ENCODE measurements around the gene LSM12. TPM values are rescaled to one million over a fixed set of nuclear protein-coding genes. Genes with fewer than 3 reads are reported as not detected.

LSM12 gene
- polyA plus RNA-seq, 1 experiment, result 57.5 TPM

DNA sequence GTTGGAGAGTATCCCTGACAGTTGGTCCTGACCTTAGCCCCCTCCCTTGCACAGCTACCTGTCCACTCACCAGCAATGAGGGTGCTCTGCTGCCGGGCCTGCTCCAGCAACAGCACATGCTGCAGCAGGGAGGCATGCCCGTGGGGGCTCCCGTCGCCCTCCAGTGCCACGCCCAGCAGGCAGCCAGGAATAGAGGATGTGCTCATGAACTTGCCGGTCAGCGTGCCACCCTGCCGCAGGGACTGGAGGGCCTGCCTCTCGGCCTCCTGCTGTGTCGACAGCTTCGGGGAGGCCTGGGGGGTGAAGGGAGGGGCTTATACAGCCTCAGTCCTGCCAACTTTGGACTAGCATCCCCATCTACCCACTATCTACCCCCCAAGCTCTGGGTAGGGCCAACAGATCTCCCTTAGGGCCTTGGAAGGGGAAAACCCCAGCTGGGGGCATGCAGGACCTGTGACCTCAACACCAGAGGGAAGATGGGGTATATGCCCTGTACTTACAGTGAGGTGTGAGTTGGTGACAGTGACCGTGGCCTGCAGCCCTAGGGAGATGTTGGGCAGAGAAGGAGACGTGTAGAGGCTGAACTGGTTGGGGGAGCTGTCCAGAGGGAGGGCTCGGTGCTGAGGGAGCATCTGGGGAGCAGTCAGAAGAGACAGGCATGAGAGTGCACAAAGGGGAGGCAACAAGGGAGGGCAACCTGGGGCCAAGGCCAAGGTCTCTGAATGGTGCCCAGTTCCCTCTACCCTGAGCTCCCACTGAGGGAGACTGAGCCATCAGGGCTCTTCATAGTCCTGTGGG, 24.9 kb upstream of the LSM12 start:
- CTCF ChIA-PET, result no interaction called here
- TF ChIP-seq, protein P1, sequence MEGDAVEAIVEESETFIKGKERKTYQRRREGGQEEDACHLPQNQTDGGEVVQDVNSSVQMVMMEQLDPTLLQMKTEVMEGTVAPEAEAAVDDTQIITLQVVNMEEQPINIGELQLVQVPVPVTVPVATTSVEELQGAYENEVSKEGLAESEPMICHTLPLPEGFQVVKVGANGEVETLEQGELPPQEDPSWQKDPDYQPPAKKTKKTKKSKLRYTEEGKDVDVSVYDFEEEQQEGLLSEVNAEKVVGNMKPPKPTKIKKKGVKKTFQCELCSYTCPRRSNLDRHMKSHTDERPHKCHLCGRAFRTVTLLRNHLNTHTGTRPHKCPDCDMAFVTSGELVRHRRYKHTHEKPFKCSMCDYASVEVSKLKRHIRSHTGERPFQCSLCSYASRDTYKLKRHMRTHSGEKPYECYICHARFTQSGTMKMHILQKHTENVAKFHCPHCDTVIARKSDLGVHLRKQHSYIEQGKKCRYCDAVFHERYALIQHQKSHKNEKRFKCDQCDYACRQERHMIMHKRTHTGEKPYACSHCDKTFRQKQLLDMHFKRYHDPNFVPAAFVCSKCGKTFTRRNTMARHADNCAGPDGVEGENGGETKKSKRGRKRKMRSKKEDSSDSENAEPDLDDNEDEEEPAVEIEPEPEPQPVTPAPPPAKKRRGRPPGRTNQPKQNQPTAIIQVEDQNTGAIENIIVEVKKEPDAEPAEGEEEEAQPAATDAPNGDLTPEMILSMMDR (IDR thresholded peaks at IDR 0.05; ENCODE audit: low read depth, low read length), result no peak
- POLR2A ChIA-PET, result interaction anchor here (0.6 kb wide), 1 partner anchor 21 kb away, joined by 9 read pairs; no protein-coding TSS in a partner anchor
- no peak for DNase-seq (ENCODE audit: low read depth, low spot score)
- H3K9me3 ChIP-seq (ENCODE audit: control insufficient read depth, insufficient read depth, low read length), result no peaks in the 10 kb centered on the region
- H3K4me3 ChIP-seq (ENCODE audit: low read depth, low read length), result no peak overlapping the region
- H3K27me3 ChIP-seq (ENCODE audit: control insufficient read depth, insufficient read depth, low read length), result no peaks in the 10 kb centered on the region
- H3K27ac ChIP-seq (ENCODE audit: low read depth, low read length), result no peak overlapping the region

DNA sequence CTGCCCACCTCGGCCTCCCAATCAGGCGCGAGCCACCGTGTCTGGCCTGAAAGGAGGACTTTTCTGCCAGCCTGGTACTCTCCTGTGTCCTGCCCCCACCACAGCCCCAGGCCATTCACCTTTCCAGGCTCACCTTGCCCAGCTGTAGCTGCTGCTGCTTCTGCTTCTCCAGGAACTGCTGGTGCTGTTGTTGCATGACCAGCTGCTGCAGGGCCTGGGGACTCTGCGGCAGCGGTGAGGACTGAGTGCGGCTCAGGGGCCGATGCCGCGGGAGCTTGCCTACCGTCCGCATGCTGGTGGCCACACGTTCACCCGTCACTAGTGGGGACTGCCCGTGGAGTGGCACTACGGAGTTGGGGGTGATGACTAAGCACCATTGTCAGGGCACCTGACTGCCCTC, 21.8 kb upstream of the LSM12 start:
- no peaks in the 10 kb centered on the region for H3K9me3 ChIP-seq (ENCODE audit: control insufficient read depth, insufficient read depth, low read length)
- no peak overlapping the region for H3K4me3 ChIP-seq (ENCODE audit: low read depth, low read length)
- ChIA-PET POLR2A (no interaction called here), CTCF (no interaction called here)
- H3K27me3 ChIP-seq (ENCODE audit: control insufficient read depth, insufficient read depth, low read length), result no peaks in the 10 kb centered on the region
- H3K27ac ChIP-seq (ENCODE audit: low read depth, low read length), result no peak overlapping the region
- DNase-seq (ENCODE audit: low read depth, low spot score), result no peak
- TF ChIP-seq, protein P1 (IDR thresholded peaks at IDR 0.05; ENCODE audit: low read depth, low read length), result no peak

DNA sequence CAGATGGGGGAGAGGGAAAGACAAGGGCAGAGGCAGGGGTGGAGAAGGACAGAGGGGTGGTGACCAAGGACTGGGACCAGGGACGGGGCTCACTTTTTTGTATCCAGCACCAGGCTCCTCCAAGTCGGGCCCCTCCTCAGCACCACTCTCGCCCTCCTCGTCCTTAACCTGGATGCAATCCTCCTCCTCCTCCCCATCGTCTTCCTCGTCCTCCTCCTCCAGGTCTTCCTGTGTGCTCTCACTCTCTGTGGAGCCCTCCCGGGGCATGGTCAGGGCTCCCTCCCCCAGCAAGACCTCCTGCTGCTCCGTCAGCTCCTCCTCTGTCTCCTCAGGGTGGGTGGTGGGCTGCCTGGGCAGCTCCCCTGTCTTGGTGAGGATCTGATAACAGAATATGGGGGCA, 20.8 kb upstream of the LSM12 start:
- Histone ChIP-seq H3K27me3 (ENCODE audit: control insufficient read depth, insufficient read depth, low read length) (no peaks in the 10 kb centered on the region), H3K4me3 (ENCODE audit: low read depth, low read length) (no peak overlapping the region; the same call in 1 of the 2 replicates), H3K27ac (ENCODE audit: low read depth, low read length) (peak overlapping the region; percentile 81), H3K9me3 (ENCODE audit: control insufficient read depth, insufficient read depth, low read length) (no peaks in the 10 kb centered on the region)
- ChIA-PET CTCF (interaction anchor here (0.8 to 1.4 kb wide), 2 partner anchors 27 to 29 kb away, joined by 3 to 10 read pairs; no protein-coding TSS in a partner anchor), POLR2A (interaction anchor here (0.7 to 2.3 kb wide), 7 partner anchors 8 to 36 kb away, joined by 3 to 14 read pairs (median 4); partner anchors contain the start of genes G6PC3 and HDAC5)
- TF ChIP-seq, protein P1 (IDR thresholded peaks at IDR 0.05; ENCODE audit: low read depth, low read length), result no peak
- no peak for DNase-seq (ENCODE audit: low read depth, low spot score)

DNA sequence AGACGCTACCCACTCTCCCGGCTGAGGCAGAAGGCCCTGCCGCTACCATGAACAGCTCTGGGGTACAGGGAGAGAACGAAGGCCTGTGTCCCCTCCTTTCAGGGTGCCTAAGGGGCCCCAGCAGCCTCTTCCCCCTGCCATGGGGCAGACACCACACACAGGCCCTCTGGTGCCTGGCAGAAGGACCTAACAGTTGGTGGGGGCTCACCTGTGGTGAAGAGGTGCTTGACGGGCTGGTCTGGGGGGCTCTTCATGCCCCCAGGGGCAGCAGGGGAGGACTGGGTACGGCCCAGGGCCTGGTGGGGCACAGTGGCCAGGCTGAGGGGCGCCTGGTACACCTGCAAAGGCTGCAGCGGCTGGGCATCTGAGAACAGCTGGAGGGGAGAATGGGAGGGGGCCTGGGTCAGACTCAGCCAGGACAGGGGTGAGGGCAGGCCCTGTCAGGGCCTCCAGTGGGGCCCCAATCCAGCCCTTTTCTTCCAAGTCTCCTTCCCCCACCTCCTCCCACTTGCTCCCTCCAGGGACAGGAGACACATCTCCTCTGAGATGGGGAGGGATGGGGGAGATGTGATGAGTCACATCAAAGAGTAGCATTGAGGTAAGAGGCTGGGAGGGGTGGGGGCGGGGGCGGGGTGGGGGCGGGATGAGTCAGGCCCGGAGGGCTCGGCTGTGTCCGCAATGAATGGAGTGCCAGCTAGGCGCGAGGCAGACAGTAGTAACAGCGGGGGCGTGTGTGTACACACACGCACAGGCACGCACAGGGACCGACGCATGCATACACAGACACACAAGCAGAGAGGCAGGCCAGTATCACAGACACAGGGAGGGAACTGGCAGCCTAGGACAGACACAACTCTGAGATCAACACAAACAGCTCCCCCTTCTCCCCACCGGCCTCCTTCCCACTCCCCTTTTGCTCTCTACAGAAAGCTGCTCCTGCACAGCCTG, 20.2 kb upstream of the LSM12 start:
- TF ChIP-seq, protein P1 (IDR thresholded peaks at IDR 0.05; ENCODE audit: low read depth, low read length), result no peak
- peak overlapping the region; percentile 81 for H3K27ac ChIP-seq (ENCODE audit: low read depth, low read length)
- peak; percentile 75 for DNase-seq (ENCODE audit: low read depth, low spot score)
- ChIA-PET POLR2A (interaction anchor here (0.6 to 2.3 kb wide), 11 partner anchors 9 to 245 kb away, joined by 3 to 14 read pairs (median 4); partner anchors contain the start of genes G6PC3 and HDAC5), CTCF (interaction anchor here (0.6 to 1.4 kb wide), 3 partner anchors 26 to 46 kb away, joined by 3 to 10 read pairs (median 6); no protein-coding TSS in a partner anchor)
- H3K4me3 ChIP-seq (ENCODE audit: low read depth, low read length), result no peak overlapping the region; the same call in 1 of the 2 replicates
- no peaks in the 10 kb centered on the region for H3K9me3 ChIP-seq (ENCODE audit: control insufficient read depth, insufficient read depth, low read length)
- H3K27me3 ChIP-seq (ENCODE audit: control insufficient read depth, insufficient read depth, low read length), result no peaks in the 10 kb centered on the region

All from AG04450 (cell line).